Fibroblast of upper back skin (primary cell): ENCODE measurements around the gene ATP10A.
"Not testable (repeated sequence)": the region's sequence is repeated elsewhere in the genome, so short reads cannot be mapped to it uniquely, and the experiment has no call there.

Source experiments
- DNase-seq: peaks from one replicate; pipeline ENCODE4 v3.0.0-alpha.2; 2013

The ATP10A gene

DNA sequence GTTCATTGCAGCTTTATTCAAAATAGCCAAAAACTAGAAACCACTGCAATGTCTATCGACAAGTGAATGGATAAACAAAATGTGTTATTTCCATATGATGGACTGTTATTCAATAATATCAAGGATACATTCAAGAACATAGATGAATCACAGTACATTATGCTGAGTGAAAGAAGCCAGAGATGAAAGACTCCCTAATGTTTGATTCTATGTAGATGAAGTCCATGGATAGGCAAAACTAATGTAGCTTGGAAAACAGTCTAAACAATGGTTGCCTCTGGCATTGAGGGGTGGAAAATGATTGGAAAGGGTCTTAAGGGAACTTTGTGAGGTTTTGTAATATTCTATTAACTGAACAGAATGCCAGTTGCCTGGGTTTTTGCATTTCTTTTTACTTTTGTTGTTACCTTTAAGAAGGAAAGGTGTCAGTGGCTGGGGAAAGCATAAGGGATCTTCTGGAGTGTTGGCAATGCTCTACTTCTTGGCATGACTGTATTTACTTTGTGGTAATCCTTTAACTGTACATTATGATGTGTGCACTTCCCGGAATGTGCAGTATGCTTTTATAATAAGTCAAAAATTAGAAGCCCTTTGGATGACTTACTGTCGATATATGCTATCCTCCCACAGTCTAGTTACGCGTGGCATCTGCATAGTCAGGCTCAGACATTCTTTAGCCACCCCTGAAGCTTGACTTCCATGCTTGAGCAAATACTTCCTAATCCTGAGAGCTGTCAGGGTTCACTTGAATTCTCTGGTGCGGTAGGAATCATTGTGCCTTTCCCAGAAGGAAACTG lies 20.5 kb upstream of the ATP10A start:
- peak; percentile 98 for DNase-seq

DNA sequence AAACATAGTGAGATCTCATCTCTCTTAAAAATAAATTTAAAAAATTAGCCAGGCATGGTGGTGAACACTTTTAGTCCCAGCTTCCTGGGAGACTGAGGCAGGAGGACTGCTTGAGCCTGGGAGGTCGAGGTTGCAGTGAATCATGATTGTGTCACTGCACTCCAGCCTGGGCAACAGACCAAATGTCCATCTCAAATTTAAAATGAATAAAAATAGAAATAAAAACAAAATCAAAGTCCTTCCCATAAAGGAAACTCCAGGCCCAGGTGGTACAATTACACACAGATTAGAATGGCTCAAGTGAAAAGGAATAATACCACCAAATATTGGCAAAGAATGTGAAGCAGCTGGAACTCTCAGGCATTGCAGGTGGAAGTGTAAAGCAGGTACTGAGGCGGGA lies 19.3 kb upstream of the ATP10A start:
- DNase-seq: no peak

DNA sequence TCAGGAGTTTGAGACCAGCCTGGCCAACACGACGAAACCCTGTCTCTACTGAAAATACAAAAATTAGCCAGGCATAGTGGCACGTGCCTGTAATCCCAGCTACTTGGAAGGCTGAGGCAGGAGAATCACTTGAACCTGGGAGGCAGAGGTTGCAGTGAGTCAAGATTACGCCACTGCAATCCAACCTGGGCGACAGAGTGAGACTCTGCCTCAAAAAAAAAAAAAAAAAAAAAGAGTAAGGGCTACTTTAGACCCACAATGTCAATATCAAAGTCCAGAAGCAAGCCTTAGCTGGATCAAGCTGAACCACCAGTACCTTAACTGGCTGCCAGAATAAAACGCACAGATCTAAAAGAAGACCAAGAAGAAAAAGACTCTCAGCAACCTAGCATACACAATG lies 17.8 kb upstream of the ATP10A start:
- DNase-seq: not testable (repeated sequence)

DNA sequence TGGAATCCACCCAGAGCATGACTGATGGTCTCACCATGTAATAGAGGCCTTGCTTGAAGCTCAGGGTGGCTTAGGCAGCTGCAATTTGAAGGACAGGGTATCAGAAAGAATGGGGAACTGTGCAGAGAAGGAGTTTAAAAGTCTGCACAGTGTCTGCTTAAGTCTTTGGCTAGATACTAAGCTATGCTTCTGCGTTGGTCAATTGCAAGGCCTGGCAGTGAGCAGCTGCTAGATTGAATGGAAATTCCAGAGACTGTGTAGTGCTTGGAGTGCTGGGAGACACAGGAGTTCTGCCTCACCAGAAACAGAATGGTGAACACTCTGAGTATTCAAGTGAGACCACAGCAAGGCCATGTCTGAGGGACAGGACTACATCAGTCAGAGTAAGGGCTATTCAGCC lies 17.3 kb upstream of the ATP10A start:
- DNase-seq: no peak

DNA sequence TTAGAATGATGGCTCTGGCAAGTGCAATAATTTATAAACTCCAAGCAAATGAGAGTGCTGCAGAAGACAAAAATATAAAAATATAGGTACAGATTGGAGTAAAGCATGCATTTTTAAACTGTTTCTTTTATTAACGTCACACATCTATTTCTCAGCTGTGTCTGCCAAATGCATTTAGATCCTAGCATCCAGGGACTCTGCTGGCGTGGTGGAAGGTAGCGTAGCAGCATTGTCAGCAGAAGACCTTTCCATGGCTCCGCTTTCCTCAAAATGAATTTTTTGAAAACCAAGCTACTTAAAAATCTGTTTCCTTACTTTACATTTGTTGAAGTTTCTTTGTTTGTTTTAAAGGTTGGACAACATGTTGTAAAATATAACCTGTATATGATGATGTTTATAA lies 16.3 kb upstream of the ATP10A start:
- DNase-seq: no peak

DNA sequence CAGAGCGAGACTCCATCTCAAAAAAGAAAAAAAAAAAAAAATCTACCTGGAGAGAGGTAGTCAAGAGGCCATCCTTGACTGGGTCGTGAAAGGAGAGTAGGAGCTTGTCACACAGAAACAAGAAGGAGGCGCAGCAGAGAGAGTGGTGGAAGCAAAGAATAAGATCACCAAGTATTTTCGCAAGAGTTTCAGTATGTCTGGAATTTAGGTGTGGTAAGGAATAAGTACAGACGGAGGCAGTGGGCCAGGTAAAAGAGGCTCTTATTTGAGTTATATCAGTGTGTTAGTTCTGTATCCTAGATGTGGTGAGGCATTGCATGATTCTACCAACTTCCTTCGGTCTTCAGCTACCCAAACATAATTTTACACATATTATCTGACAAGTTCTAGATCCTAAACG lies 14.6 kb upstream of the ATP10A start:
- DNase-seq: peak; percentile 41

DNA sequence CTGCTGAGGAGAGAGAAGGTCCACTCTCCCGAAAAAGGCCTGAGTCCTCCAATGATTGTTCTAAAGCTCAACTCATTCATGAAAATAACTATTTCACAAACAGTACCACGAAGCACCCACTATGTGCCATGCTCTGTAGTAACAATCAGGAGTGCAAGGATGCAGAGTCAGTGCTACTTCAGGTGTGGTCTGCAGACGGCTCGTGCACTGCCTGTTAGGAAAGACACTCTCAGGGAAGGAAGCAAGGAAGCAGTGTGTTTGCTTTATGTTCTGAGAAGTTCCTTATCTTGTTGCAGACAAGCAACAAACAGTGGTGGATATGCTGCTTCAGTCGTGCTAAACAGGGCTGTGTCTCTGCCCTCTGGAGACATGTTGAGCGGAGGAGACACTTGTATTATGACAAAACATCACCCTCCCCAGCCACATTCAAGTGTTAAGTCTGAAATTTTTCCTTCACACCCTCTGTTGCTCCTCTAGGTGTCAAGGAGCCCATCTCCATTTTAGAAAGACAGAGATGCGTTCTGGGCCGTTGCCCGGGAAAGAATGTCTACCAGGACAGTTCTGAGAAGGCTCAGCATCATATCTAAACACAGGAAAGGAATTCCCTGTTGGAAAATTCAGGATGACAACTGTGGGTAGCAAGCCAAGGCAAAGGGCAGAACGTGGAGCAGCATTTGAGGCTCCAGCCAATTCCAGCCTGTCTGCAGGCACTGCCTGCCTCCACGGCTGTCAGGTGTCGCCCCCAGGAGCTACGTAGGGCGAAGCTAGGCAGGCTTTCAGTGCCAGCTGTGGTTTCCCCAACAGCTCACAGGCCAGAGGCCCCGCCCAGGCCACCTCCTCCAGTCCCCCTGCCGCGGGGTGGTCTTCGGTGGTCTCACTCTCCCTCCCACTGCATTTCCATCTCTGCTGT lies 13.4 kb upstream of the ATP10A start:
- DNase-seq: no peak

DNA sequence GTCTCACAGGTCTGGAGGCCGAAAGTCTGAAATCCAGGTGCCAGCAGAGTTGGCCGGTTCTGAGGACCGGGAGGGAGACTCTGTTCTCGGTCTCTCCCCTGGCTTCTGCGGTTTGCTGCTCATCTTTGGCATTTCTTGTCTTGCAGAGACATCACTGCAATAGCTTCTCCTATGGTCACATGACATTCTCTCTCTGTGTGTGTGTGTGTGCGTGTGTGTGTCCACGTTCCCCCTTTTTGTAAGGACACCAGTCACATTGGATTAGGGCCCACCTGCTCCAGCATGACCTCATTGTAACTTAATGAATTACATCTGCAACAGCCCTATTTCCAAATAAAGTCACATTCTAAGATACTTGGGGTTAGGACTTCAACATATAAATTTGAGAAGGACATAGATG lies 12.4 kb upstream of the ATP10A start:
- DNase-seq: peak; percentile 42

DNA sequence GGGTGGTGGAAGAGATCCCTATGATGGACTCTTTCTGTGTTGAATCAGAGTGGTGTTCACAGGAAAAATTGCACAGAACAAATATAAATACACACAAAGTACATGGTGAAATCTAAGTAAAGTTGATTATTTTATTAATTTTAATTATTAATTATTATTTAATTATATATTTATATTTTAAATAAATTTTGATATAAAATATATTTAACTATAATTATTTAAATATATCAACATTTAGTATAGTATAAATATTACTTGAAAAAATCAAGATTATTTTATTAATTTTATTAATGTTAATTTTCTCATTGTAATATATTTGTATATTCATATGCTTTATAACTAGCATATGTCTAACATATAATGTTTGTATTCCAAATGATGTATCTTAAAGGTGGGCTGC lies 11.3 kb upstream of the ATP10A start:
- no peak for DNase-seq

DNA sequence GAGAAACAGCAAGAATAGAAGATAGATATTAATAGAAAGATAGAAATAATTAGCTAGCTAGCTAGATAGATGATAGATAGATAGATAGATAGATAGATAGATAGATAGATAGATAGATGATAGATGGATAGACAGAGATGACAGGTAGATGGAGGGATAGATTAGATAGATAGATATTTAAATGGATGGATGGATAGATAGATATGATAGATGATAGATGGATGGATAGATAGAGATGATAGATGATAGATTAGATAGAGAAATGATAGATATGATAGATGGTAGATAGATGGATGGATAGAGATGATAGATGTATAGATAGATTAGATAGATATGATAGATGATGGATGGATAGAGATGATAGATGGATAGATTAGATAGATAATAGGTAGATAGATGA lies 8.3 kb upstream of the ATP10A start:
- DNase-seq: no peak

DNA sequence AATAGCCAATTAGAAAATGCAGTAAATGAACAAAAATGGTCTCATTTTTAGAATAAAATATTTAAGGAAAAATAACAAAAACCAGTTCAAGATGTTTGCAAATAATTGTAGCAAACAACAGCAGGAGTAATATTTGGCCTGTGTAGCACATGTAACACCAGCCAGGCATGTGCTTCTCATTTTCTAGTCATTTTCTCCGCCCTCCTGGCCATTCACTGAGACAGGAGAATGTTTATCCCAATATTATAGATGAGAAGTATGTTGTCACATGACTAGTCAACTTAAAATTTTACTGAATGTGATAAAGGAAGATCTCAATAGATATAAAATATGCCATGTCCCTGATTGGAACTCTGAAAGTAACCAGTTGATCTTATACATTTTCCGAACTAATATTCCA lies 7.8 kb upstream of the ATP10A start:
- no peak for DNase-seq

DNA sequence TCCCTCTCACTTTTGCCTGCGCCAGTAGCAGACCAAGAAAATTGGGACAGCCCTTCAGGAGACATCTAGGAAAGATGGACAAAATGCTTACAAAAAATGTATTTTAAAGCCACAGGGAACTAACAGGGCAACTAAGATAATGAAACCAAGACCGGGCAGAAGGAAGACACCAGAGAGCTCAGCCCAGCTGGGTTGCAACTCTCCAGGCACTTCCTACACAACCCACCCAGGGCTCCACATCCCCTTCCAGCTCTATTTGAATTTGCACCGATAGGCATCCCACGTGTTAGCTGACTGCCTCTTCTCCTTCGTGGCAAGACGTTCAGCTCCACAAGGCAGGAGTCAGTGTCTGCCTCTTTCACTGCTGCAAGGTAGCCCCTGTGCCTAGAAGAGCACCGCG lies 6.6 kb upstream of the ATP10A start:
- DNase-seq: no peak

DNA sequence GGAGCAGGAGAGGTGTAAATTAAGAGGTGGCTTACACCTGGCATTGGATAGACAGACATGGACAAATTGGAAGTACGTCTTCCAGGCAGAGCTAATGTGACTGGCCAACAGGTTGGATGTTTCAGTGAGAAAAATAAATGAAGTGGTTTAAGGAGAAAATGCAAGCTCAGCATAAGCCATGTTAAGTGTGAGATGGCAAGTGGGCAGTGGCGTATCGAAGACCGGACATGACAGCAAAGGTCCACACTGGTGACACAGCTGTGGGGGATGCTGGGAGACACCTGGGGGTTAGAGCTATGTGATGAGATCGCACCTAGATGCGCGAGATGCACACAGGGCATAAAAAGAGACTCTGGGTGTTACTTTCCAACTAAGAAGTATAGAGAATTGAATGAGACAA lies 3.7 kb upstream of the ATP10A start:
- no peak for DNase-seq

DNA sequence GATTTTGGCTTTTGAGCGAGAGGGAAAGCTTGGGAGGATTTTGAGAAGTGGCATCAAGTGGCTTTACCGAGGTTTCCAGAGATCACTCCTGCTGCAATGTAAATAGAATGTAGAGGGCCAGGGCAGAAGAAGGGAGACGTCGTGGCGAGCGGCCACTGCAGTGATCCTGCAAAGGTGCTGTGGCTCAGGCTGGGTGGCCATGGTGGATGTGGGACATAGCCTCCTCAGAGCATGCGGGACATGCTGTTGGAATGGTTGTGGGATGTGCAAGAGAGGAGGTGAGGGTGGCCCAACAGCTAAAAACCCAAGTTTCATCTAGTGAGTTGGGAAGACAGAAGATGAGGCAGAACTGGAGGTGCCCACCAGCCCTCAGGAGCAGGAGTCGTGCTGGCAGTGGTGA lies 3.1 kb upstream of the ATP10A start:
- no peak for DNase-seq

DNA sequence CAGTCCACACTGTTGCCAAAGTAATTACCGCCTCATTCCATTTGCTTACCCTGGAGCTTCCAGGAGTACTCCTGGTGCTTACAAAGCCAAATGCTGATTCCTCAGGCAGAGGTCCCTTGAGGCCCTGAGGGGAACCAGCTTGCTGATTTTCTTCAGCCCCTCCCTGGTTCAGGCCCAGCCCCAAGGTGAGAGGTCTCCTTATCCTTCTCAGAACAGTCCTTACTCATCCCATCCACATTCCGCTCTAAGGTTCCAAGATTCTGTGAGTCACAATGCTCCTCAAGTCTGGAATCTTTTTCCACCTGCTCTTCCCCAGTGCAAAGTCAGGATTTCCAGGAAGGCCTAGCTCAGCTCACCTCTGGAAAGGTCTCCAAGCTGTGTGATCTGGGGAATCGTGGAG lies 1.8 kb upstream of the ATP10A start:
- DNase-seq: peak; percentile 66

DNA sequence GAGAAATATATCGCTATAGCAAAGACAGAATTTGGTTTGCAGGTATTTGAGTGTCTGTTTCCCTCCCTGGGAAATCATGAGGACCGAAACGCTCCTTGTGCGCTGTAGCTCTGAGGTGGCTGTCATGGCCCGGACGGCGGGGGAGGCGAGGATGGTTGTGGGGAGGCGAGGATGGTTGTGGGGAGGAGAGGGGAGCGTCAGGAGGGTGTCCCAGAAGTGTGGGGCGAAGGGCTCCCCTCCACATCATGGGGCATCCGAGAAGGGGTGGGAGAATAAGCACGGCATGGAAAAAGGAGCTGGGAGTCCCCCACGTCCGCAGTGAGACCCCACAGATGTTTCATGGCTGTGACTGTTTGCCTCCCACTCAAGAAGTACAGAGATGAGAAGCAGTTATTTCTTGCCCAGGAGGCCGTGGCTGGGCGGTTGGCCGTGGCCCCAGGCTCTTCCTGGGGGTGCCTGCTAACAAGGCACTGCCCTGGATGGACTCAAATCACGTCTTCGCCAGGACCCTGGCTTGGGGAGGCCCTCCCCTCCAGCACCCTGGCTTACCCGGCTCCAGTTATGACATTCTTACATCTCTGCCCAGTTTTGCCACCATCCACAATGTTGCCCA lies 947 bp upstream of the ATP10A start:
- no peak for DNase-seq

DNA sequence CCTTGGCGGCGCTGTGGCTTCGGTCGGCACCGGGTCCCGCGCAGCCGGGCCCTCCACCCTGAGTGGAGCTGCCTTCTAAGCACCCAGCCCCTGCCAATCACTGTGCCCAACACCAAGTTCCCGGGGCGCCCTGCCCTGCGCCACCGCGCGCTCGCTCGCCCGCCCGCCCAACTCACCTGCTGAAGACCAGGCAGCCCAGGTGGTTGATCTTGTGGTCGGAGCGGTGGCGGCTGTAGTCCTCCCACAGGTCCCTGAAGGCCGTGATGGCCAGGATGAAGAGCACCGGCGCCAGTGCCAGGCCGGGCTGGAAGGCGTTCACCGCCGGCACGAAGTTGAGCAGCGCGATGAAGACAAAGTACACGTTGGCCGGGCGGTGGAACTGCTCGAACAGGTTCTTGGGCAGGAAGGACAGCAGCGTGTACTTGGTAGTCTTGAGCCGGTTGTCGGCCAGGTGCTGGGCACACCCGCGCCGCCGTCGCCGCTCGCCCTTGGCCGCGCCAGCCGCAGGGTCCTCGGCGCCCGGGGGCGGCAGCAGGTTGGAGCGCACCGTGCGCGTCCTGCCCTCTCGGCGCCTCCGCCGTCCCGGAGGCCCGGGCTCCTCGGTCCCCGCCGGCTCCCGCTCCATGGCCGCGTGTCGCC lies 536 bp downstream of the ATP10A start:
- DNase-seq: no peak

DNA sequence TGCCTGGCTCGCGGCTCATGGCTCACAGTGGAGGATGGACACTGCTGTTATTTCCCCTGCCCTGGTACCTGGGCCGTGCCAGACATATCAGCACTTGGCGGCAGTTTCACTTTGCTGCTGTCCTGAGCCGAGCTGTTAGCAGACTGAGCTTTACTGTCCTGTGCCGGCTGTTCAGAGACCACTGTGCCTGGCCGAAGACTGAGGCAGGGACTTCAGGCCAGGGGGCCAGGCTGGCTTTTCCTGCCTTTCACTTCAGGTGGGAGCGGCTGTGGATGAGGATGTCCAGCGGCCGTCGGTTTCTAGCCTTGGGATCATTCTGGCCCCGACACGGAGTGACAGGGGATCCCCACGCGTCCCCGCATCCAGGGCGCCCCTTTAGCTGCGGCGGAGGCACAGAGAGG lies 1.1 kb downstream of the ATP10A start:
- no peak for DNase-seq

DNA sequence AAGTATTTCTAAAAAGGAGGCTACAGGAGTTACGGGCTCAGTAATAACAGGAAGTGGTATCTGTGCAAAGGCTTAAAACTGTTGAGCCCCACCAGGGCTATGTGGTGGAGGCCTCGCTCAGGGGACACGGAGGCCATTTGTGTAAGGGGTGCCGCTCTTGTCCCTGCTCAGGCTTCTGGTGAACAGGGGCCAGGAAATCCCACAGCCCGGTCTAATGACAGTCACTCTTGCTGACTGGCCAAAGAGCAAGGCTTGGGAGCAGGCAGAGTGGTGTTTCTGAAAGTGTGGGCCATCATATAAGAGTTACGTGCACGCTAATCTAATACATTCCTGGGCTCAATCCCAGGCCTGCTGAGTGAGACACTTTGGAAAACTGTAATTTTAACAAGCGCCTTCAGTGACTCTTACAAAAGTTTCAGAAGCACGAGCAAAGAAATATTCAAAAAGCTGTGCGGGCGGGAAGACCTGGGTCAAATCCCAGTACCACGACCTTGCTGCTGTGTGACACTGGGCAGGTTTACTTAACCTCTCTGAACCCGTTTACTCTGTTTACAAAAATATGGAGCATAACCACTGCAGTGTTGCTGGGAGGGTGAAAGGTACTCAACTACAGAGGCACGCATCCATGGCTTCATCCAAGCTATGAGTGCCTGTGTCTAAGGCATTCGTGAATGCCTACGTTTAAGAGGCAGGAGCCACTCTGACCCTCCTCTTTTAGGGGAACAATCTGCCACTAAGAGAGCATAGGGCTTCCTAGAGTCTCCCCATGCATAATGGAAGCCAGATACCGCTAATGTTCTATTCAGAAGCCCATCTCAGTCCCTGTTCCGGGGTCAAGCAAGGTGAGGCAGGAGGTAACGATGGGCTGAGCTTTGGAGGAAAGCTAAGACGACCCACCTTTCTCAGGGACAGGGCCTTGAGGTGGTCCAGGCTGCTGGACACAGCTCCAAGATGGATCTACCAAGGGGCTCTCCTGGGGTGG lies 2.0 kb downstream of the ATP10A start:
- DNase-seq: no peak

DNA sequence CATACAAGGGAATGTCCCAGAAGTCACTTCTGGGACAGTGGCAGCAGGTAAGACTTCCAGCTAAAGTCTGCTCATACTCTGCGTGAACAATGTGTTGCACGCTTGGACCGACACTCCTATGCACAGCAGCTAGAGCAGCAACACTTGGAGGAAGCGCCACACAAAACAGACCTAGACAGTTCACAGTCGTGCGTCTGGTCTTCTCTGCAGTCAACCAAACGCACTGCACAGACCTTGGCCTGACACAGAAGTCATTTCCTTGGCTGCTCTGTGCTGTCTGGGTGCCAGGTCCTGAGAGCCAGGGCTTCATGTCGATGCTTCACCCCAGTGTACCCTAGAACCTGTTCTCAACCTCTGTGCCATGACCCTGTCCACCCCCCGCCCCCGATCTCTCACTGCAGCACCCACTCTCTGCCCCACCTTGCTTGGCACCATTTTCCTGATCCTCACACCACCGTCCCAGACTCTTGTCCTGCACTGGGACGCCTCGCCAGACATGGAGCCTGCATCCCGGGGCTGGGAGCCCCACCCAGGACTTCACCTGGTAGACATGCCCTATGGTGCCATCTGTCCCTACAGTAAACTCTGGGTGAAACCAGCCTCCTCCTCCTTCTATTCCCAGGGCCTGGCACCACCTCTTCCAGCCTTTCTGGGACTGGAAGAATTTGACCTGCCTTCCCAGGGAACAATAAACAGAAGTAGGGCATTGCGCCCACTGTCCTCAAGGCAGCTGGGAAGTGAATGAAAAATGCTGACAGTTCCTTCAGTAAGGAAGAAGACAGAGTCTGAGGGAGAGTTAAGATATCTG lies 3.1 kb downstream of the ATP10A start:
- no peak for DNase-seq
